SK-N-SH treated with all-trans-retinoic acid at 6 μM for 48 hours (cell line): Measurements from ENCODE around the gene ZBTB5.

Experiments used
- ATAC-seq: fragments of 200-7000 bp; cut with Tn5 transposase; 3 replicates; pipeline ENCODE4 v1.9.1; 2020; ENCODE audit warnings: mild to moderate bottlenecking, moderate library complexity
- ARNTL ChIP-seq: fragments of 450-650 bp; formaldehyde crosslinking; IDR thresholded peaks from 2 replicates; pipeline ENCODE4 v1.5.0; 2020; ENCODE audit warnings: low read depth, mild to moderate bottlenecking, moderate library complexity, borderline replicate concordance
- BACH2 ChIP-seq: fragments of 250-450 bp; sonication (Bioruptor Pico); IDR thresholded peaks from 2 replicates; pipeline ENCODE4 v1.9.0; 2021; ENCODE audit warnings: mild to moderate bottlenecking, borderline replicate concordance
- CSDC2 ChIP-seq: fragments of 250-450 bp; sonication (Bioruptor Pico); IDR thresholded peaks from 2 replicates; pipeline ENCODE4 v1.5.0; 2020; ENCODE audit warnings: mild to moderate bottlenecking, moderate library complexity
- ESRRG ChIP-seq: fragments of 250-450 bp; sonication (Bioruptor Pico); IDR thresholded peaks from 2 replicates; pipeline ENCODE4 v1.6.1; 2021; ENCODE audit warnings: mild to moderate bottlenecking
- GLIS3 ChIP-seq: fragments of 250-450 bp; sonication (Bioruptor Pico); IDR thresholded peaks from 2 replicates; pipeline ENCODE4 v1.5.0; 2020; ENCODE audit warnings: mild to moderate bottlenecking, moderate library complexity
- ISL1 ChIP-seq: fragments of 250-450 bp; sonication (Bioruptor Pico); IDR thresholded peaks from 2 replicates; pipeline ENCODE4 v2.1.2; 2022; ENCODE audit warnings: mild to moderate bottlenecking, moderate library complexity
- OSR1 ChIP-seq: fragments of 250-450 bp; sonication (Bioruptor Pico); IDR thresholded peaks from 2 replicates; pipeline ENCODE4 v1.8.0; 2022; ENCODE audit warnings: moderate library complexity, mild to moderate bottlenecking, inconsistent platforms
- PPARA ChIP-seq: fragments of 250-450 bp; sonication (Bioruptor Pico); IDR thresholded peaks from 2 replicates; pipeline ENCODE4 v1.5.0; 2020; ENCODE audit warnings: mild to moderate bottlenecking, borderline replicate concordance
- RARB ChIP-seq: fragments of 250-450 bp; sonication (Bioruptor Pico); IDR thresholded peaks from 2 replicates; pipeline ENCODE4 v1.8.0; 2021; ENCODE audit warnings: mild to moderate bottlenecking, moderate library complexity
- SNAI2 ChIP-seq: fragments of 250-450 bp; sonication (Bioruptor Pico); IDR thresholded peaks from 2 replicates; pipeline ENCODE4 v1.5.0; 2020; ENCODE audit warnings: mild to moderate bottlenecking, moderate library complexity
- TCF4 ChIP-seq: fragments of 250-450 bp; sonication (Bioruptor Pico); IDR thresholded peaks from 2 replicates; pipeline ENCODE4 v1.8.0; 2021; ENCODE audit warnings: mild to moderate bottlenecking, moderate library complexity, borderline replicate concordance
- TOX ChIP-seq: fragments of 250-450 bp; sonication (Bioruptor Pico); IDR thresholded peaks from 2 replicates; pipeline ENCODE4 v1.8.0; 2021; ENCODE audit warnings: mild to moderate bottlenecking, moderate library complexity, borderline replicate concordance
- ZC3H10 ChIP-seq: fragments of 250-450 bp; sonication (Bioruptor Pico); IDR thresholded peaks from 2 replicates; pipeline ENCODE4 v1.5.1; 2021; ENCODE audit warnings: mild to moderate bottlenecking, moderate library complexity
- ZFP3 ChIP-seq: fragments of 250-450 bp; sonication (Bioruptor Pico); IDR thresholded peaks from 2 replicates; pipeline ENCODE4 v1.5.0; 2020; ENCODE audit warnings: mild to moderate bottlenecking, moderate library complexity
- ZFP30 ChIP-seq: fragments of 450-650 bp; formaldehyde crosslinking; IDR thresholded peaks from 2 replicates; pipeline ENCODE4 v1.5.0; 2022; ENCODE audit warnings: mild to moderate bottlenecking, moderate library complexity
- ZNF565 ChIP-seq: fragments of 450-650 bp; formaldehyde crosslinking; conservative IDR thresholded peaks from 2 replicates; pipeline ENCODE4 v1.5.0; 2020; ENCODE audit warnings: low read depth, mild to moderate bottlenecking, moderate library complexity
- ZNF70 ChIP-seq: fragments of 450-650 bp; formaldehyde crosslinking; IDR thresholded peaks from 2 replicates; pipeline ENCODE4 v1.5.0; 2020; ENCODE audit warnings: mild to moderate bottlenecking, moderate library complexity
- ZNF8 ChIP-seq: fragments of 450-650 bp; formaldehyde crosslinking; IDR thresholded peaks from 2 replicates; pipeline ENCODE4 v1.5.0; 2020; ENCODE audit warnings: mild to moderate bottlenecking, moderate library complexity
- TF ChIP-seq, protein P1 (sequence below): fragments of 250-450 bp; sonication (Bioruptor Pico); IDR thresholded peaks from 2 replicates; pipeline ENCODE4 v1.5.1; 2020; ENCODE audit warnings: low read depth, mild to moderate bottlenecking, moderate library complexity
- TF ChIP-seq, protein P2 (sequence below): fragments of 250-450 bp; sonication (Bioruptor Pico); IDR thresholded peaks from 2 replicates; pipeline ENCODE4 v1.5.1; 2021; ENCODE audit warnings: mild to moderate bottlenecking, moderate library complexity
- TF ChIP-seq, protein P3 (sequence below): fragments of 250-450 bp; sonication (Bioruptor Pico); IDR thresholded peaks from 2 replicates; pipeline ENCODE4 v1.8.0; 2021; ENCODE audit warnings: low read depth, mild to moderate bottlenecking, moderate library complexity, borderline replicate concordance
- TF ChIP-seq, protein P4 (sequence below): fragments of 250-450 bp; sonication (Bioruptor Pico); IDR thresholded peaks from 2 replicates; pipeline ENCODE4 v1.5.0; 2020; ENCODE audit warnings: mild to moderate bottlenecking, moderate library complexity
- TF ChIP-seq, protein P5 (sequence below): fragments of 250-450 bp; sonication (Bioruptor Pico); IDR thresholded peaks from 2 replicates; pipeline ENCODE4 v1.8.0; 2020; ENCODE audit warnings: mild to moderate bottlenecking, moderate library complexity, borderline replicate concordance

Gene ZBTB5

DNA sequence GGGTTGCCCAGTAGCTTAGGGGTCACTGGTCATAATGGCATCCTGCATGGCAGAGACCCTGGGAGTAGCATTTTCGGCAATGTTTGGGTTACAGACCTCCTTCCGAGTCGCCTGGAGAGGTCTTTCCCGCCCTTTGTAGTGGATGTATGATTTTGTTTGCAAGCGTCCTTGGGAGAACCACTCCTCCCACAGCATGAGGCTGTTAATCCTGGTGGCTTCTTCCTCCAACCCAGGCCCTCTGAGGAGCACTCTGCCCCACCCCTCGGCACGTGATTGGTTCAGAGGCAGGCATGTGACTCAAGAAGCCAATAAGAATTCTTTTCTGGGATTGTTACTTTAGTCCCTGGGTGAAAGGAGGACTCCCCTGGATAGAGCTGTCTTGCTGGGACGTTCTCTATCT is 73.0 kb downstream of the ZBTB5 start:
- TF ChIP-seq SNAI2 (CRISPR knock-in tag) (no peak), CSDC2 (CRISPR knock-in tag) (no peak), TOX (CRISPR knock-in tag) (no peak), ZNF70 (CRISPR knock-in tag) (no peak), ZFP3 (CRISPR knock-in tag) (no peak), OSR1 (CRISPR knock-in tag) (no peak), ISL1 (CRISPR knock-in tag) (no peak), GLIS3 (CRISPR knock-in tag) (no peak), RARB (no peak), ZNF8 (CRISPR knock-in tag) (no peak), BACH2 (CRISPR knock-in tag) (no peak), ZNF565 (CRISPR knock-in tag) (no peak), ESRRG (no peak), ZFP30 (no peak), TCF4 (CRISPR knock-in tag) (no peak), ARNTL (no peak)
- TF ChIP-seq, protein P1, sequence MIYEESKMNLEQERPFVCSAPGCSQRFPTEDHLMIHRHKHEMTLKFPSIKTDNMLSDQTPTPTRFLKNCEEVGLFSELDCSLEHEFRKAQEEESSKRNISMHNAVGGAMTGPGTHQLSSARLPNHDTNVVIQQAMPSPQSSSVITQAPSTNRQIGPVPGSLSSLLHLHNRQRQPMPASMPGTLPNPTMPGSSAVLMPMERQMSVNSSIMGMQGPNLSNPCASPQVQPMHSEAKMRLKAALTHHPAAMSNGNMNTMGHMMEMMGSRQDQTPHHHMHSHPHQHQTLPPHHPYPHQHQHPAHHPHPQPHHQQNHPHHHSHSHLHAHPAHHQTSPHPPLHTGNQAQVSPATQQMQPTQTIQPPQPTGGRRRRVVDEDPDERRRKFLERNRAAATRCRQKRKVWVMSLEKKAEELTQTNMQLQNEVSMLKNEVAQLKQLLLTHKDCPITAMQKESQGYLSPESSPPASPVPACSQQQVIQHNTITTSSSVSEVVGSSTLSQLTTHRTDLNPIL (CRISPR knock-in tag), result no peak
- TF ChIP-seq, protein P2, sequence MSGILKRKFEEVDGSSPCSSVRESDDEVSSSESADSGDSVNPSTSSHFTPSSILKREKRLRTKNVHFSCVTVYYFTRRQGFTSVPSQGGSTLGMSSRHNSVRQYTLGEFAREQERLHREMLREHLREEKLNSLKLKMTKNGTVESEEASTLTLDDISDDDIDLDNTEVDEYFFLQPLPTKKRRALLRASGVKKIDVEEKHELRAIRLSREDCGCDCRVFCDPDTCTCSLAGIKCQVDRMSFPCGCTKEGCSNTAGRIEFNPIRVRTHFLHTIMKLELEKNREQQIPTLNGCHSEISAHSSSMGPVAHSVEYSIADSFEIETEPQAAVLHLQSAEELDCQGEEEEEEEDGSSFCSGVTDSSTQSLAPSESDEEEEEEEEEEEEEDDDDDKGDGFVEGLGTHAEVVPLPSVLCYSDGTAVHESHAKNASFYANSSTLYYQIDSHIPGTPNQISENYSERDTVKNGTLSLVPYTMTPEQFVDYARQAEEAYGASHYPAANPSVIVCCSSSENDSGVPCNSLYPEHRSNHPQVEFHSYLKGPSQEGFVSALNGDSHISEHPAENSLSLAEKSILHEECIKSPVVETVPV (CRISPR knock-in tag), result no peak
- TF ChIP-seq, protein P3, sequence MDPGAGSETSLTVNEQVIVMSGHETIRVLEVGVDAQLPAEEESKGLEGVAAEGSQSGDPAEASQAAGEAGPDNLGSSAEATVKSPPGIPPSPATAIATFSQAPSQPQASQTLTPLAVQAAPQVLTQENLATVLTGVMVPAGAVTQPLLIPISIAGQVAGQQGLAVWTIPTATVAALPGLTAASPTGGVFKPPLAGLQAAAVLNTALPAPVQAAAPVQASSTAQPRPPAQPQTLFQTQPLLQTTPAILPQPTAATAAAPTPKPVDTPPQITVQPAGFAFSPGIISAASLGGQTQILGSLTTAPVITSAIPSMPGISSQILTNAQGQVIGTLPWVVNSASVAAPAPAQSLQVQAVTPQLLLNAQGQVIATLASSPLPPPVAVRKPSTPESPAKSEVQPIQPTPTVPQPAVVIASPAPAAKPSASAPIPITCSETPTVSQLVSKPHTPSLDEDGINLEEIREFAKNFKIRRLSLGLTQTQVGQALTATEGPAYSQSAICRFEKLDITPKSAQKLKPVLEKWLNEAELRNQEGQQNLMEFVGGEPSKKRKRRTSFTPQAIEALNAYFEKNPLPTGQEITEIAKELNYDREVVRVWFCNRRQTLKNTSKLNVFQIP (CRISPR knock-in tag), result no peak
- TF ChIP-seq, protein P4, sequence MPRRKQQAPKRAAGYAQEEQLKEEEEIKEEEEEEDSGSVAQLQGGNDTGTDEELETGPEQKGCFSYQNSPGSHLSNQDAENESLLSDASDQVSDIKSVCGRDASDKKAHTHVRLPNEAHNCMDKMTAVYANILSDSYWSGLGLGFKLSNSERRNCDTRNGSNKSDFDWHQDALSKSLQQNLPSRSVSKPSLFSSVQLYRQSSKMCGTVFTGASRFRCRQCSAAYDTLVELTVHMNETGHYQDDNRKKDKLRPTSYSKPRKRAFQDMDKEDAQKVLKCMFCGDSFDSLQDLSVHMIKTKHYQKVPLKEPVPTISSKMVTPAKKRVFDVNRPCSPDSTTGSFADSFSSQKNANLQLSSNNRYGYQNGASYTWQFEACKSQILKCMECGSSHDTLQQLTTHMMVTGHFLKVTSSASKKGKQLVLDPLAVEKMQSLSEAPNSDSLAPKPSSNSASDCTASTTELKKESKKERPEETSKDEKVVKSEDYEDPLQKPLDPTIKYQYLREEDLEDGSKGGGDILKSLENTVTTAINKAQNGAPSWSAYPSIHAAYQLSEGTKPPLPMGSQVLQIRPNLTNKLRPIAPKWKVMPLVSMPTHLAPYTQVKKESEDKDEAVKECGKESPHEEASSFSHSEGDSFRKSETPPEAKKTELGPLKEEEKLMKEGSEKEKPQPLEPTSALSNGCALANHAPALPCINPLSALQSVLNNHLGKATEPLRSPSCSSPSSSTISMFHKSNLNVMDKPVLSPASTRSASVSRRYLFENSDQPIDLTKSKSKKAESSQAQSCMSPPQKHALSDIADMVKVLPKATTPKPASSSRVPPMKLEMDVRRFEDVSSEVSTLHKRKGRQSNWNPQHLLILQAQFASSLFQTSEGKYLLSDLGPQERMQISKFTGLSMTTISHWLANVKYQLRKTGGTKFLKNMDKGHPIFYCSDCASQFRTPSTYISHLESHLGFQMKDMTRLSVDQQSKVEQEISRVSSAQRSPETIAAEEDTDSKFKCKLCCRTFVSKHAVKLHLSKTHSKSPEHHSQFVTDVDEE (CRISPR knock-in tag), result no peak
- TF ChIP-seq, all 23 proteins: peak for 0
- ATAC-seq, result no peak

DNA sequence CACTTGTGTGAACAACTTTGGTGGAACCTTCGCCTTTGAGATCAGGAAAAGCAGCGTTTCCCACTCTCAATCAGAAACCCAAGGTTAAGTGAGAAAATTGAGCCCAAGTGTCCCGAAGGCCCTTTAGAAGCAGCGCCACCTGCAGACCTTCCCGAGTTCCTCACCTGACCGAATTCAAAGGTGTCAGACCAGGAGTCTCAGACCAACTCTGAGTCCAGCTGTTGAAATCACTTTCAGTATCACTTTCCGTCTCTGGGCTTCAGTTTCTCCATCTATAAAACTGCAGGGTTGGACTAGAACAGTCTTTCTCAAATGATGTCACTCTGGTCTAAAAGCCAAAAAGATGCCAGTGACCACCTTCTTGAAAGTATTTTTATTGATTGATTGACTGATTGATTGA is 74.5 kb downstream of the ZBTB5 start:
- no peak for ATAC-seq
- TF ChIP-seq TOX (CRISPR knock-in tag) (no peak), ZFP3 (CRISPR knock-in tag) (no peak), RARB (no peak), ZFP30 (no peak), ZNF8 (CRISPR knock-in tag) (no peak), BACH2 (CRISPR knock-in tag) (no peak), CSDC2 (CRISPR knock-in tag) (no peak), OSR1 (CRISPR knock-in tag) (no peak), ISL1 (CRISPR knock-in tag) (no peak), ARNTL (no peak), ESRRG (no peak), ZC3H10 (no peak), ZNF70 (CRISPR knock-in tag) (no peak), PPARA (CRISPR knock-in tag) (no peak), GLIS3 (CRISPR knock-in tag) (no peak), ZNF565 (CRISPR knock-in tag) (no peak)
- TF ChIP-seq, protein P4 (CRISPR knock-in tag), result no peak
- TF ChIP-seq, protein P3 (CRISPR knock-in tag), result no peak
- TF ChIP-seq, protein P5, sequence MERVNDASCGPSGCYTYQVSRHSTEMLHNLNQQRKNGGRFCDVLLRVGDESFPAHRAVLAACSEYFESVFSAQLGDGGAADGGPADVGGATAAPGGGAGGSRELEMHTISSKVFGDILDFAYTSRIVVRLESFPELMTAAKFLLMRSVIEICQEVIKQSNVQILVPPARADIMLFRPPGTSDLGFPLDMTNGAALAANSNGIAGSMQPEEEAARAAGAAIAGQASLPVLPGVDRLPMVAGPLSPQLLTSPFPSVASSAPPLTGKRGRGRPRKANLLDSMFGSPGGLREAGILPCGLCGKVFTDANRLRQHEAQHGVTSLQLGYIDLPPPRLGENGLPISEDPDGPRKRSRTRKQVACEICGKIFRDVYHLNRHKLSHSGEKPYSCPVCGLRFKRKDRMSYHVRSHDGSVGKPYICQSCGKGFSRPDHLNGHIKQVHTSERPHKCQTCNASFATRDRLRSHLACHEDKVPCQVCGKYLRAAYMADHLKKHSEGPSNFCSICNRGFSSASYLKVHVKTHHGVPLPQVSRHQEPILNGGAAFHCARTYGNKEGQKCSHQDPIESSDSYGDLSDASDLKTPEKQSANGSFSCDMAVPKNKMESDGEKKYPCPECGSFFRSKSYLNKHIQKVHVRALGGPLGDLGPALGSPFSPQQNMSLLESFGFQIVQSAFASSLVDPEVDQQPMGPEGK (CRISPR knock-in tag), result no peak
- TF ChIP-seq, protein P2 (CRISPR knock-in tag), result no peak
- TF ChIP-seq, all 23 proteins: peak for 0
